Activated naive CD4-positive, alpha-beta T cell treated with anti-CD3 and anti-CD28 coated beads, Interleukin-2, amount 50 U/mL, for 24 hours (primary cell): Measurements from ENCODE around the gene IRF9.
A peak's percentile ranks its signal among the peaks of the same experiment; 100 is the strongest.
"Not testable (repeated sequence)": the region's sequence is repeated elsewhere in the genome, so short reads cannot be mapped to it uniquely, and the experiment has no call there.

Source experiments
- H3K27ac Mint-ChIP-seq: one replicate; pipeline ENCODE4 v1.8.0; 2021; ENCODE audit warnings: mild to moderate bottlenecking, mixed read lengths
- H3K27me3 Mint-ChIP-seq: one replicate; pipeline ENCODE4 v1.8.0; 2021; ENCODE audit warnings: mixed read lengths
- H3K36me3 Mint-ChIP-seq: one replicate; pipeline ENCODE4 v1.8.0; 2021; ENCODE audit warnings: mixed read lengths
- H3K4me1 Mint-ChIP-seq: one replicate; pipeline ENCODE4 v1.8.0; 2021; ENCODE audit warnings: mixed read lengths
- H3K4me3 Mint-ChIP-seq: one replicate; pipeline ENCODE4 v1.8.0; 2021; ENCODE audit warnings: mild to moderate bottlenecking, mixed read lengths
- H3K9me3 Mint-ChIP-seq: one replicate; pipeline ENCODE4 v1.8.0; 2021; ENCODE audit warnings: mixed read lengths

IRF9 gene

DNA sequence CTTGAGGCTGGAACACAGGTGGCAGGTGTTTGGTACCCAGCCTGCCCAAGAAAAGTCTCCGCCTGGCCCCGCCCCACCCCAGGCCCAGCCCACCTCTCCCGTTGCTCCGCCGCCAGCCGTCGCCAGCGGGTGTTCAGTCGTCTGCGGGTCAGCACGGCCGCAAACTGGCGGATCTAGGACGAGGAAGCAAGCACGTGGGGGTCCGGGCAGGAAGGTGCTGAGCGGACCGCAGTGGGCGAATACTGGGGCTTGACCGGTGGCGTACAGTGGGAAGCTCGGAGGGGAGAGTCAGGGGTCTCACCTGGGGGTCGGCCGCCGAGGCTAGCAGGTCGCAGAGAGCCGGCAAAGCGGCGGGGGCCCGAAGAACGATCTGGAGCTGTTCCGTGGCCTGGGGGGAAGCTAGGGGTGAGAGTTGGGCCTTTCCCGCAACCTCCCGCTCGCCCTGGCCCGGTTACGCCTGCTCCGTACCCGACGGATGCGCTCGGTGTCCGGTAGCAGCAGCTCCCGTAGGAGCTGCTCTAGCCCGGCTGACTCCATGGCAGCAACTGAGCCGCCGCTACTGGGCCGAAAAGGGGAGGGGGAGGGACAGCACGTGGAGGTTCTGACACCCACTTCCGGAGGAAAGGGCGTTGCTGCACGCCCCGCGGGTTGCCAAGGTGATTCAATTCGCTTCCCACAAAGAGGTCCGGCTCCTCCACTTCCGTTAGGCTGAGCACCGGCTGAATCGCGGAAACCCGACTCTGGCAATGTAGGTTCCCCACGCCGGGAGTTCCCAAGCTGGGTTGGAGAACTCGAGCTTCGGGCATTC is 27.4 kb downstream of the IRF9 start, which contains the start of gene IPO4:
TSS of gene IPO4 (minus strand) at position 566 of the 808 bp plus-strand sequence. CDS start at position 537, 29 bp downstream.
- Mint-ChIP-seq H3K27me3 (no peaks in the 10 kb centered on the region), H3K4me1 (peaks cover 50% of the 10 kb centered on the region), H3K27ac (peak within 1 kb of the TSS; percentile 88), H3K9me3 (no peaks in the 10 kb centered on the region), H3K36me3 (peaks cover 5% of the 10 kb centered on the region), H3K4me3 (peak within 1 kb of the TSS; percentile 92)

DNA sequence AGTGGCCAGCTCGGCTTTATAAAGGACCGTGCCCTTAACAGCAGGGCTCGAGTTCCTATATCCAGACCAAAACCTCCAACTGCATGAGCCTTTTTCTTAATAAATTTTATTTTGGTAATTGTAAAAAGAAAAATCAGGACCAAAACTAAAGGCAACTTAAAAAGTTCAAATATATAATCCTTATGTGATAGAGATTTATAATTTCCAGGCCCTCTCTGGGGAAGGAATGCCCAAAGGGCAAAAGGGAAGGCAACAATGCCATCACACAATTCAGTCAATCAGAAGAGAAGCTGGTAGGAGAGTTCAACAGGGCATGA is 28.0 kb downstream of the IRF9 start:
- H3K4me1 Mint-ChIP-seq: peaks cover 53% of the 10 kb centered on the region
- no peaks in the 10 kb centered on the region for H3K9me3 Mint-ChIP-seq
- no peaks in the 10 kb centered on the region for H3K27me3 Mint-ChIP-seq
- no peak overlapping the region for H3K27ac Mint-ChIP-seq
- peaks cover 5% of the 10 kb centered on the region for H3K36me3 Mint-ChIP-seq
- peak overlapping the region; percentile 92 for H3K4me3 Mint-ChIP-seq

- Mint-ChIP-seq H3K27me3 (no peaks in the 10 kb centered on the region), H3K36me3 (peaks cover 5% of the 10 kb centered on the region), H3K9me3 (no peaks in the 10 kb centered on the region), H3K27ac (no peak overlapping the region), H3K4me3 (peak overlapping the region; percentile 92), H3K4me1 (peaks cover 57% of the 10 kb centered on the region)
Observed at GRCh38 chr14:24189460-24189859, 28.4 kb downstream of the IRF9 start.

GRCh38 chr14:24190416-24190815 is 29.4 kb downstream of the IRF9 start:
- Mint-ChIP-seq H3K4me3 (no peak overlapping the region), H3K27ac (no peak overlapping the region), H3K36me3 (peaks cover 5% of the 10 kb centered on the region), H3K4me1 (peaks cover 62% of the 10 kb centered on the region), H3K27me3 (no peaks in the 10 kb centered on the region), H3K9me3 (no peaks in the 10 kb centered on the region)

DNA sequence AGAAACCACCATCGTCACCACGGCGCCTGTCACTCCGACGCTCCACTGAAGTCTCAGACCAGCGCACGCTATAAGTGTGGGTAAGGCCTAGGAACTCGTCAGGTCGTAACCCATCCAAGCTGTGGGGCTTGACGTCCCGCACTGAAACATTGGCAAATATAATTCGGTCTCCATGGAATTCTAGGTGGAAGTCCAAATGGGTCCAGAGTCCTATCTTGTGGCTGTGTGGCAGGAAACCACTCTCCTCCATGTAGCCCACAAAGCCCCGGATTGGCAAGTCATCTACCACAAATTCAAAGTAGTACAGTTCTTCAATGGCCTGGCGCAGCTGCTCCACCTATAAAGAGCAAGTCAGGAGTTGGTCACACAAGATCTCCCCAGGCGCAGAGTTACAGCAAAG is 31.9 kb downstream of the IRF9 start:
- H3K4me1 Mint-ChIP-seq: peaks cover 62% of the 10 kb centered on the region
- peaks cover 4% of the 10 kb centered on the region for H3K36me3 Mint-ChIP-seq
- H3K27ac Mint-ChIP-seq: no peak overlapping the region
- no peaks in the 10 kb centered on the region for H3K27me3 Mint-ChIP-seq
- no peaks in the 10 kb centered on the region for H3K9me3 Mint-ChIP-seq
- no peak overlapping the region for H3K4me3 Mint-ChIP-seq

DNA sequence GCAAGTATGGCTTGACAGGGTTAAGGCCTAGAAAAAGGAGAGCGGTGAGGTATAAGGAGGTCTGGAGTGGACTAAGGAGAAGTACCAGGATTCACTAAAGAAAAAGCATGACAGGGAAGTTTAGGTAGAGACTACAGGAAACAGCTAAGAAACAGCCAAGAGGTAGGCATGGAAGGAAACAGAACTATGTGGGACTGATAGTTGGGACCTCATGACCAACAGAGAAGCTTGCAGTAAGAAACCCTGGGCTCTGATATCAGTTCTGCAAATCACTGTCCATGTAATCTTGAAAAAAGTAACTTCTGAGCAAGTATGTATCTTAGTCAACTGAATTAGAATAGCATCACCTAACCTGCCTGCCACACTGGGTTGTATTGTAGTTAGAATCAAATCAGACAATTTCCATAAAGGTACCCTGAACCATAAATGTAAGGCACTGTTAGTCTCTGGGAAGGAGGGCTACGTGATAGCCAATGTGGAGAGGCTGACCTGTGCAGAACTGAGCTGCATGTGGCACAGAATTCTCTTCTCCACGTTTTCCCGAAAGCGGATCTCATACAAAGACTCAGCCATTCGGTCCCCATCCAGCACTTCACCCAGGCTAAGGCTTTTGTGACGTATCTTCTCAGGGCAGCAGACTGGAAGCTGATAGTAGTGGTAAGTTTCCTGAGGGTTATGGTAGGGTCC is 33.3 kb downstream of the IRF9 start:
- Mint-ChIP-seq H3K4me1 (peaks cover 62% of the 10 kb centered on the region), H3K36me3 (peaks cover 8% of the 10 kb centered on the region), H3K4me3 (peak overlapping the region; percentile 94), H3K27ac (peak overlapping the region; percentile 57), H3K27me3 (no peaks in the 10 kb centered on the region), H3K9me3 (no peaks in the 10 kb centered on the region)

DNA sequence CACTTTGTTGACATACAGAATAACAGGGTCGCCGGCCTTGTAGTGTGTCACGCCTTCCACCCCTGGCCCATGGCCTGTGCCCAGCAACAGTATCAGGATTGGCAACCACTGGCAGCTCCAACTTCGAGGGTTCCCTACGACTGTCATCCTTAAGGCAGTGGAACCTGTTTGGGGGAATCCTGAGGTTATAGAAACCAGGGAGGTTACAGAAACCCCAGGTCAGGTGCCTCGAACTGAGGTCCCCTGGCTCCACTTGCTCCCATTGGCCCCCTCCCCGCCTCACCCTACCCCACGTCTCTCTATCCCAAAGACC is 33.8 kb downstream of the IRF9 start:
- peak overlapping the region; percentile 57 for H3K27ac Mint-ChIP-seq
- peaks cover 60% of the 10 kb centered on the region for H3K4me1 Mint-ChIP-seq
- H3K4me3 Mint-ChIP-seq: peak overlapping the region; percentile 94
- H3K36me3 Mint-ChIP-seq: peaks cover 8% of the 10 kb centered on the region
- H3K27me3 Mint-ChIP-seq: no peaks in the 10 kb centered on the region
- H3K9me3 Mint-ChIP-seq: no peaks in the 10 kb centered on the region

DNA sequence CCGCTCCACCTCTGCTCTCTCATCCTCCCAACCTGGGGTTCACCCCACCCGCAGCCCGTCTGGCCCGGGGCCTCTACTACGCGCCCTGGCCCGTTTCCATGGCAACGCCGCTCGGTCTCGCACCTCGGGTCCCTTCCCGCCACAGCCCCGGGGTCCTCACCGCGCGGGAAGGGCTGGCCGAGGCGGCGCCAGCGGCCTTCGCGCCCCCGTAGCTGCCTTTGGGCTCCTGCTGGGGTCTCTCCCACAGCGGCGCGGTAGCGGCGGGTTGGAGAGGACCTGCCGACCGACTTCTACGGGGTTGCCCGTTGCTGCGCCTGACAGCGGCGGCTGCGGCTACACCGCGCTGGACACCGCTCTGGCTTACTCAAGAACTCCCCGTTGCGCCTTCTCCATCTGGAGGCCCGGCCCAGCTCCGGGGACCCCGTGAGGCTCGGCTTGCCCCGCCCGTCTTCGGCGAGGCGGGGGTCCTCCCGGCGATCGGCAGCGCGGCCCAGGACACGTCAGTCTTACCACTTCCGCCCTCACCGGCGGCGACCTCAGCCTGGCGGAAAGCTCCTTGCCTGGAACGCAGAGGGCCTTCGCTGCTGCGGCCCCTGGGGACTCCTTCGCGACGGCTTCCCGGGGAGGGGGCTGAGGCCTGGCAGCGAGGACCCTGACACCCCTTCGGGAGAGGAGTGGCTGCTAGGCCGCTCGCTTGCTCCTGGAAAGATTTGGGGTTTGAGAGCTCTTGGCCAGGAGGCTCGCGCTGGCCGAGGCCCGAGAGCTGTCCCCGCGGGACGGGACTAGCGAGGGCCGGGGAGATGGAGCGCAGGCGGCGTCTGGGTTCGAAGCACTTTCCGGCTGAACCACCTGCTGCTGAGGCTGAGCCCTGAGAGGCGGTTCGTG is 34.4 kb downstream of the IRF9 start, which contains the start of gene TM9SF1:
TSS of gene TM9SF1 (minus strand) at position 256 of the 885 bp plus-strand sequence. CDS start 422 bp downstream, outside the sequence.
- Mint-ChIP-seq H3K36me3 (peaks cover 8% of the 10 kb centered on the region), H3K27me3 (no peaks in the 10 kb centered on the region), H3K9me3 (no peaks in the 10 kb centered on the region), H3K27ac (peak within 1 kb of the TSS; percentile 97), H3K4me3 (peak within 1 kb of the TSS; percentile 94), H3K4me1 (peaks cover 57% of the 10 kb centered on the region)

- Mint-ChIP-seq H3K27me3 (no peaks in the 10 kb centered on the region), H3K4me3 (peak overlapping the region; percentile 94), H3K27ac (peak overlapping the region; percentile 95), H3K36me3 (peaks cover 8% of the 10 kb centered on the region), H3K4me1 (peaks cover 57% of the 10 kb centered on the region), H3K9me3 (no peaks in the 10 kb centered on the region)
Observed at GRCh38 chr14:24196071-24197055, 35.3 kb downstream of the IRF9 start.

DNA sequence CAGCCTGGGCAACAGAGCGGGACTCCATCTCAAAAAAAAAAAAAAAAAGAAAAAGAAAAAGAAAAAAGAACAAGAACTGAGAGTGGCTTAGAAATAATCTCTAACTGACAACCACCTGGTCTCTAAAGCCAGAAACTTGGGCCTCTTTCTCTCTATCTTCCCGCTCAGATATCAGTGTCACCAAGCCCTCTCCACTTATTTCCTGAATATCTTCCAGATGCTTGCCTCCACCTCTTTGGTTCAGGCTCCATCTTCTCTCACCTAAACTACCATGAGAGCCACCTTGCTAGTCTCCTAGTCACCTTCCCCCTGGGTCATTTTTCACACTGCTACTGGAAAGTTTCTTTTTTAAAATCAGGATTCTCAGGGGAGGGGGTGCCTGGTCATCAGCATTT is 36.0 kb downstream of the IRF9 start:
- Mint-ChIP-seq H3K36me3 (peaks cover 10% of the 10 kb centered on the region), H3K4me1 (peaks cover 53% of the 10 kb centered on the region)

DNA sequence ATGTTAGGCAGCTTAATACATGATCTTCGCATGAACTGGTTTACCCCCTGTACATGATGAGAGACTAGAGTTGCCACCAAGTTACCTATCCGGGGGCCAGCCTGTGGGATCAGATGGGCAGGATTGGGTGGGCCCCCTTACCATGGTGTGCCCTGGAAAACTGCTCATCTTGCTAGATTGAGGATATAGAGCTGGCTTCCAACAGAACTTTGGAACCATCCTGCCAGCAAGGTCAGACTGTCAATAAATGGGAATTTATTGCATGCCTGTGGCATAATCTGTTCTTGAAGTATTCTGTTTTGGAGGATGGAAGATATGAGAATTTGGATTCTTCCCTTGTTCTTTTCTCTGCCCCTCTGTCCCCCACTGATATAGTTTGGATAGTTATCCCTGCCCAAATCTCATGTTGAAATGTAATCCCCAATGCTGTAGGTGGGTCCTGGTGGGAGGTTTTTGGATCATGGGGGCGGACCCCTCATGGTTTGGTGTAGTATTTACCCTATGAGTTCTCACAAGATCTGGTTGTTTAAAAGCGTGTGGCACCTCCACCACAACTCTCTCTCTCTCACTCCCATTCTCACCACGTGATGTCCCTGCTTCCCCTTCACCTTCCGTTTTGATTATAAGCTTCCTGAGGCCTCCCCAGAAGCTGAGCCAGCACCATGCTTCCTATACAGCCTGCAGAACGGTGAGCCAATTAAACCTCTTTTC is 37.9 kb downstream of the IRF9 start:
- Mint-ChIP-seq H3K9me3 (peaks cover 6% of the 10 kb centered on the region), H3K4me3 (peak overlapping the region; percentile 38), H3K4me1 (peaks cover 49% of the 10 kb centered on the region), H3K27ac (peak overlapping the region; percentile 38), H3K27me3 (no peaks in the 10 kb centered on the region), H3K36me3 (peaks cover 15% of the 10 kb centered on the region)

More for the DNA sequence above, 36.0 kb downstream of the IRF9 start:
- H3K9me3 Mint-ChIP-seq: no peaks in the 10 kb centered on the region
- peak overlapping the region; percentile 38 for H3K27ac Mint-ChIP-seq
- no peaks in the 10 kb centered on the region for H3K27me3 Mint-ChIP-seq
- H3K4me3 Mint-ChIP-seq: peak overlapping the region; percentile 94

DNA sequence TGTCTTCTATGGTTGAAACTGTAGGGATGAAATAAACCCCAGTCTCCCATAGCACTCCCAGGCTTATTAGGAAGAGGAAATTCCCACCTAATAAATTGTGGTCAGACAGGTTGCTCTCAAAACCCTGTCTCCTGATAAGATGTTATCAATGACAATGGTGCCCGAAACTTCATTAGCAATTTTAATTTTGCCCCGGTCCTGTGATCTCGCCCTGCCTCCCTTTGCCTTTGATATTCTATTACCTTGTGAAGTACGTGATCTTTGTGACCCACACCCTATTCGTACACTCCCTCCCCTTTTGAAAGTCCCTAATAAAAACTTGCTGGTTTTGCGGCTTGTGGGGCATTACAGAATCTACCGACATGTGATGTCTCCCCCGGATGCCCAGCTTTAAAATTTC is 41.5 kb downstream of the IRF9 start:
- H3K27ac Mint-ChIP-seq, H3K4me3 Mint-ChIP-seq, H3K9me3 Mint-ChIP-seq, H3K27me3 Mint-ChIP-seq: not testable (repeated sequence)
- Mint-ChIP-seq H3K4me1 (peaks cover 53% of the 10 kb centered on the region), H3K36me3 (peaks cover 24% of the 10 kb centered on the region)

DNA sequence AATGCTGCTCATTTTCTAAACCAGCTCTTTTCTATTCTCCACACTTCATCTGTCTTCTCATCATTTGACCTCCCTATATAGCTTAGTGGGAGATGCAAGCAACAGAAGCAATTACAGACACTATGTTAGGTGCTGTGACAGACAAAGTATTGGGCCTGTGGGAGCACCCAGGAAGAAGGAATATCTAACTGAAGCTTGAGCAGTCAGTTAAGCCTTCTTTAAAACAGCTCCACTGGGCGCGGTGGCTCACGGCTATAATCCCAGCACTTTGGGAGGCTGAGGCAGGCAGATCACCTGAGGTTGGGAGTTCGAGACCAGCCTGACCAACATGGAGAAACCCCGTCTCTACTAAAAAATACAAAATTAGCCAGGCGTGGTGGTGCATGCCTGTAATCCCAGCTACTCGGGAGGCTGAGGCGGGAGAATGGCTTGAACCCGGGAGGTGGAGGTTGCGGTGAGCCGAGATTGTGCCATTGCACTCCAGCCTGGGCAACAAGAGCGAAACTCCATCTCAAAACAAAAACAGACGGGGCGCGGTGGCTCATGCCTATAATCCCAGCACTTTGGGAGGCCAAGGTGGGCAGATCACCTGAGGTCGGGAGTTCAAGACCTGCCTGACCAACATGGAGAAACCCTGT is 42.3 kb downstream of the IRF9 start:
- Mint-ChIP-seq H3K36me3 (peaks cover 27% of the 10 kb centered on the region), H3K4me1 (peaks cover 61% of the 10 kb centered on the region)
- not testable (repeated sequence) for H3K4me3 Mint-ChIP-seq, H3K9me3 Mint-ChIP-seq, H3K27ac Mint-ChIP-seq, H3K27me3 Mint-ChIP-seq
